A549 (cell line): ENCODE measurements around the gene UTP15. TPM values are rescaled to one million over a fixed set of nuclear protein-coding genes. Genes with fewer than 3 reads are reported as not detected.

Experiments used
- ATAC-seq, 2 experiments: fragments of 200-7000 bp in 1 of 2; fragments of >200 bp in 1 of 2; cut with Nextera tagmentation in 1 of 2; cut with Tn5 transposase in 1 of 2; 3 replicates each; pipeline versions ENCODE4 v1.8.0 to v1.9.1; 2018 to 2020; ENCODE audit warnings: mild to moderate bottlenecking in 1 of 2, moderate library complexity in 1 of 2
- CTCF ChIA-PET: fragments of 300-600 bp; sonication (Branson Sonifier 250); formaldehyde crosslinking; extraction: SDS; loops from one replicate; lab custom pipeline; 2021; ENCODE audit warnings: antibody characterized with exemption, inconsistent platforms; lab: Yijun Ruan, JAX
- POLR2A ChIA-PET: fragments of 350-600 bp; formaldehyde crosslinking; extraction: SDS; loops from one replicate; lab custom pipeline; 2021; ENCODE audit warnings: antibody characterized with exemption, inconsistent platforms; lab: Yijun Ruan, JAX
- DNase-seq, 2 experiments: peaks; one replicate each; pipeline versions ENCODE4 v3.0.0 to v3.0.0-alpha.2; 2011 to 2016; ENCODE audit warnings: low read depth in 1 of 2, low spot score in 1 of 2
- FAIRE-seq: peaks from 2 replicates; lab custom pipeline; 2011; peaks lifted over from hg19 to GRCh38; lab: Jason Lieb, UNC
- H3K27ac ChIP-seq, 2 experiments: fragments of >200 bp; sonication (Bioruptor Twin); formaldehyde crosslinking; 3 replicates each; pipeline ENCODE4 v1.5.1; 2016 to 2017
- H3K4me1 ChIP-seq: fragments of >200 bp; sonication (Bioruptor Twin); formaldehyde crosslinking; 3 replicates; pipeline ENCODE4 v1.6.1; 2016
- H3K4me2 ChIP-seq: fragments of >200 bp; sonication (Bioruptor Twin); formaldehyde crosslinking; 3 replicates; pipeline ENCODE4 v1.6.1; 2016
- H3K4me3 ChIP-seq: fragments of >200 bp; sonication (Bioruptor Twin); formaldehyde crosslinking; 3 replicates; pipeline ENCODE4 v1.5.1; 2016
- H3K9me3 ChIP-seq: fragments of >200 bp; sonication (Bioruptor Twin); formaldehyde crosslinking; 3 replicates; pipeline ENCODE4 v1.6.1; 2016
- CBX8 ChIP-seq: fragments of 200-600 bp; sonication (generic); IDR thresholded peaks from 2 replicates; pipeline ENCODE4 v1.6.1; 2016
- CHD2 ChIP-seq: fragments of 150-350 bp; IDR thresholded peaks from 2 replicates; pipeline ENCODE4 v1.6.1; 2014; ENCODE audit warnings: low read length; ENCODE audit not compliant: partially characterized antibody
- EP300 ChIP-seq, 2 experiments: fragments of >200 bp; sonication (Bioruptor Twin); formaldehyde crosslinking; IDR thresholded peaks; 2 replicates in 1 of 2; 3 replicates in 1 of 2; pipeline ENCODE4 v1.6.1; 2016 to 2017
- ESRRA ChIP-seq: fragments of 150-350 bp; IDR thresholded peaks from 2 replicates; pipeline ENCODE4 v1.6.1; 2014; ENCODE audit warnings: mild to moderate bottlenecking, low read length, borderline replicate concordance
- FOXS1 ChIP-seq: fragments of 250-450 bp; sonication (Bioruptor Pico); IDR thresholded peaks from 2 replicates; pipeline ENCODE4 v1.5.0; 2020; ENCODE audit warnings: mild to moderate bottlenecking, moderate library complexity
- GATA3 ChIP-seq: IDR thresholded peaks from 2 replicates; pipeline ENCODE4 v1.6.1; 2012; ENCODE audit warnings: borderline replicate concordance
- HEYL ChIP-seq: fragments of 250-450 bp; sonication (Bioruptor Pico); IDR thresholded peaks from 2 replicates; pipeline ENCODE4 v1.8.0; 2021; ENCODE audit warnings: mild to moderate bottlenecking, moderate library complexity
- HOXB13 ChIP-seq: fragments of 250-450 bp; sonication (Bioruptor Pico); IDR thresholded peaks from 2 replicates; pipeline ENCODE4 v1.5.0; 2020; ENCODE audit warnings: low read depth, mild to moderate bottlenecking, moderate library complexity
- HOXB5 ChIP-seq: fragments of 250-450 bp; sonication (Bioruptor Pico); IDR thresholded peaks from 2 replicates; pipeline ENCODE4 v1.5.0; 2020; ENCODE audit warnings: mild to moderate bottlenecking, moderate library complexity
- JUNB ChIP-seq: fragments of >200 bp; sonication (Bioruptor Twin); formaldehyde crosslinking; IDR thresholded peaks from 2 replicates; pipeline ENCODE4 v1.6.1; 2016
- KDM5A ChIP-seq: fragments of 200-600 bp; sonication (generic); IDR thresholded peaks from 2 replicates; pipeline ENCODE4 v1.6.1; 2016; ENCODE audit warnings: antibody characterized with exemption, mild to moderate bottlenecking
- MAFK ChIP-seq: fragments of 450-650 bp; IDR thresholded peaks from 2 replicates; pipeline ENCODE4 v1.6.1; 2014; ENCODE audit not compliant: partially characterized antibody
- NPAS2 ChIP-seq: fragments of 250-450 bp; sonication (Bioruptor Pico); IDR thresholded peaks from 2 replicates; pipeline ENCODE4 v1.8.0; 2022; ENCODE audit warnings: mild to moderate bottlenecking, moderate library complexity, borderline replicate concordance
- NR3C1 ChIP-seq: fragments of >200 bp; sonication (Bioruptor Twin); formaldehyde crosslinking; IDR thresholded peaks from 3 replicates; pipeline ENCODE4 v1.6.1; 2017
- PHF8 ChIP-seq: fragments of 200-600 bp; sonication (generic); IDR thresholded peaks from 2 replicates; pipeline ENCODE4 v1.6.1; 2016; ENCODE audit warnings: low read depth, mild to moderate bottlenecking, antibody characterized with exemption, moderate library complexity, borderline replicate concordance
- POLR2AphosphoS2 ChIP-seq: conservative IDR thresholded peaks from 2 replicates; pipeline ENCODE4 v1.6.1; 2012; ENCODE audit warnings: low read length, improper control_type of control experiment, inconsistent platforms
- RAD21 ChIP-seq, 2 experiments: fragments of >200 bp in 1 of 2; sonication (Bioruptor Twin) in 1 of 2; formaldehyde crosslinking in 1 of 2; IDR thresholded peaks in 1 of 2; conservative IDR thresholded peaks in 1 of 2; 2 replicates in 1 of 2; 3 replicates in 1 of 2; pipeline ENCODE4 v1.6.1; 2012 to 2018; ENCODE audit warnings: inconsistent platforms in 1 of 2
- RFX5 ChIP-seq: fragments of 450-650 bp; IDR thresholded peaks from 2 replicates; pipeline ENCODE4 v1.7.1; 2014; ENCODE audit warnings: antibody characterized with exemption, mild to moderate bottlenecking, moderate library complexity
- ZC3H11A ChIP-seq: fragments of 450-650 bp; IDR thresholded peaks from 2 replicates; pipeline ENCODE4 v1.6.1; 2014; ENCODE audit warnings: antibody characterized with exemption, mild to moderate bottlenecking
- WGBS: methylation state at CpG from one replicate; pipeline ENCODE4 v1.1.6; 2017; ENCODE audit errors: missing lambda C conversion rate; 5-methylcytosine and 5-hydroxymethylcytosine counted together
- polyA plus RNA-seq, 4 experiments: library from polyadenylated mRNA; depleted of rRNA in 3 of 4; stranded (reverse); fragments of >200 nt; fragmentation: RNase III in 1 of 4; extraction: RNeasy Plus Mini Kit Qiagen cat#74134 plus additional on column Dnase treatment in 1 of 4; gene quantifications; 2 replicates in 3 of 4; 3 replicates in 1 of 4; pipeline ENCODE4 v1.2.3, GENCODE V29; 2011 to 2017
- TF ChIP-seq, protein P1 (sequence below): fragments of 250-450 bp; sonication (Bioruptor Pico); IDR thresholded peaks from 2 replicates; pipeline ENCODE4 v1.5.0; 2020; ENCODE audit warnings: low read depth, mild to moderate bottlenecking, moderate library complexity
- TF ChIP-seq, protein P2 (sequence below): fragments of >200 bp; sonication (Bioruptor Twin); formaldehyde crosslinking; IDR thresholded peaks from 3 replicates; pipeline ENCODE4 v1.6.1; 2016
- TF ChIP-seq, protein P3 (sequence below): fragments of 200-600 bp; sonication (generic); IDR thresholded peaks from 2 replicates; pipeline ENCODE4 v1.6.1; 2016; ENCODE audit warnings: antibody characterized with exemption, mild to moderate bottlenecking, moderate library complexity
- TF ChIP-seq, protein P4 (sequence below): fragments of 250-450 bp; sonication (Bioruptor Pico); IDR thresholded peaks from 2 replicates; pipeline ENCODE4 v1.5.0; 2021; ENCODE audit warnings: mild to moderate bottlenecking, moderate library complexity, borderline replicate concordance
- TF ChIP-seq, protein P5 (sequence below): IDR thresholded peaks from 2 replicates; pipeline ENCODE4 v1.6.1; 2012
- TF ChIP-seq, protein P6 (sequence below): fragments of >200 bp; sonication (Bioruptor Twin); formaldehyde crosslinking; IDR thresholded peaks from 2 replicates; pipeline ENCODE4 v1.6.1; 2016

UTP15 gene
- polyA plus RNA-seq, 2 of the 4 experiments (the other 2 are of a cell fraction), result 21.6 to 44.0 TPM

DNA sequence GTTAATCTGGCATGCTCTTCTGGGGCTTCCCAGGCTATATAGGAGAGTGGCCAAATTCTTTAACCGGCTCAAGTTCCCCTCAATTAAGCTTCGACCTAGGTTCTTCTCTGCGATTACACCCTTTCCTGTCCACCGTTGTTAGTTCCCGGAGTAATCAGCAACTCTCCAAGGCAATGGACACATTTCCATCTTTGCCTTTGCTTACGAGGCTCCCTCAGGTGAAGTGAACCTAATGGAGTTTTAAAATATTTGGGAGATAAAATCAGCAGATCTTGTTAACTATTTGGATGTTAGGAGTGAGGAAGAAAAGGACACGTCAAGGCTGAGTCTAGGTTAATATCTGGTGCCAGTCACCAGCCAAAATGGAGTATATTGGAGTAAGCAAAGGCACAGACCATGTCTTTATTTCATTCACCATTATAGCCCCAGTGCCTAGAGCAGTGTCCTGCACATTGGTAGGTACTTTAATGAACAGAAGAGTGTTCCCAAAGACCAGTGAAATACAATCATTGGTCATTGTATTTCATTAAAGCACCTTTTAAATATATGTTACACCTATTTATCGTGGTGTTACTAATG, 515 bp downstream of the UTP15 start:
- WGBS, result 2% methylated on average over 8 of the region's 8 CpGs
- Histone ChIP-seq H3K4me1 (peaks cover 18% of the 10 kb centered on the region; the same call in 2 of the 3 replicates), H3K4me3 (peak overlapping the region; percentile 91), H3K9me3 (no peaks in the 10 kb centered on the region), H3K4me2 (peak overlapping the region; percentile 95), H3K27ac (peak overlapping the region; percentile 79 to 89)
- CTCF ChIA-PET, result interaction anchor here (1.2 to 1.4 kb wide), 4 partner anchors 26 to 297 kb away, joined by 3 to 4 read pairs (median 3); no protein-coding TSS in a partner anchor
- POLR2A ChIA-PET, result interaction anchor here (1.1 to 2.0 kb wide), 2 partner anchors 22 to 247 kb away, joined by 3 to 4 read pairs; no protein-coding TSS in a partner anchor
- TF ChIP-seq, protein P1, sequence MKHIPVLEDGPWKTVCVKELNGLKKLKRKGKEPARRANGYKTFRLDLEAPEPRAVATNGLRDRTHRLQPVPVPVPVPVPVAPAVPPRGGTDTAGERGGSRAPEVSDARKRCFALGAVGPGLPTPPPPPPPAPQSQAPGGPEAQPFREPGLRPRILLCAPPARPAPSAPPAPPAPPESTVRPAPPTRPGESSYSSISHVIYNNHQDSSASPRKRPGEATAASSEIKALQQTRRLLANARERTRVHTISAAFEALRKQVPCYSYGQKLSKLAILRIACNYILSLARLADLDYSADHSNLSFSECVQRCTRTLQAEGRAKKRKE (CRISPR knock-in tag), result no peak
- TF ChIP-seq KDM5A (peak; percentile 76), HOXB13 (no peak), MAFK (no peak), PHF8 (no peak), GATA3 (no peak), POLR2AphosphoS2 (no peak)
- TF ChIP-seq, protein P2, sequence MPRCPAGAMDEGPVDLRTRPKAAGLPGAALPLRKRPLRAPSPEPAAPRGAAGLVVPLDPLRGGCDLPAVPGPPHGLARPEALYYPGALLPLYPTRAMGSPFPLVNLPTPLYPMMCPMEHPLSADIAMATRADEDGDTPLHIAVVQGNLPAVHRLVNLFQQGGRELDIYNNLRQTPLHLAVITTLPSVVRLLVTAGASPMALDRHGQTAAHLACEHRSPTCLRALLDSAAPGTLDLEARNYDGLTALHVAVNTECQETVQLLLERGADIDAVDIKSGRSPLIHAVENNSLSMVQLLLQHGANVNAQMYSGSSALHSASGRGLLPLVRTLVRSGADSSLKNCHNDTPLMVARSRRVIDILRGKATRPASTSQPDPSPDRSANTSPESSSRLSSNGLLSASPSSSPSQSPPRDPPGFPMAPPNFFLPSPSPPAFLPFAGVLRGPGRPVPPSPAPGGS, result peak; percentile 12; the same call in 1 of the 3 replicates
- TF ChIP-seq, protein P3, sequence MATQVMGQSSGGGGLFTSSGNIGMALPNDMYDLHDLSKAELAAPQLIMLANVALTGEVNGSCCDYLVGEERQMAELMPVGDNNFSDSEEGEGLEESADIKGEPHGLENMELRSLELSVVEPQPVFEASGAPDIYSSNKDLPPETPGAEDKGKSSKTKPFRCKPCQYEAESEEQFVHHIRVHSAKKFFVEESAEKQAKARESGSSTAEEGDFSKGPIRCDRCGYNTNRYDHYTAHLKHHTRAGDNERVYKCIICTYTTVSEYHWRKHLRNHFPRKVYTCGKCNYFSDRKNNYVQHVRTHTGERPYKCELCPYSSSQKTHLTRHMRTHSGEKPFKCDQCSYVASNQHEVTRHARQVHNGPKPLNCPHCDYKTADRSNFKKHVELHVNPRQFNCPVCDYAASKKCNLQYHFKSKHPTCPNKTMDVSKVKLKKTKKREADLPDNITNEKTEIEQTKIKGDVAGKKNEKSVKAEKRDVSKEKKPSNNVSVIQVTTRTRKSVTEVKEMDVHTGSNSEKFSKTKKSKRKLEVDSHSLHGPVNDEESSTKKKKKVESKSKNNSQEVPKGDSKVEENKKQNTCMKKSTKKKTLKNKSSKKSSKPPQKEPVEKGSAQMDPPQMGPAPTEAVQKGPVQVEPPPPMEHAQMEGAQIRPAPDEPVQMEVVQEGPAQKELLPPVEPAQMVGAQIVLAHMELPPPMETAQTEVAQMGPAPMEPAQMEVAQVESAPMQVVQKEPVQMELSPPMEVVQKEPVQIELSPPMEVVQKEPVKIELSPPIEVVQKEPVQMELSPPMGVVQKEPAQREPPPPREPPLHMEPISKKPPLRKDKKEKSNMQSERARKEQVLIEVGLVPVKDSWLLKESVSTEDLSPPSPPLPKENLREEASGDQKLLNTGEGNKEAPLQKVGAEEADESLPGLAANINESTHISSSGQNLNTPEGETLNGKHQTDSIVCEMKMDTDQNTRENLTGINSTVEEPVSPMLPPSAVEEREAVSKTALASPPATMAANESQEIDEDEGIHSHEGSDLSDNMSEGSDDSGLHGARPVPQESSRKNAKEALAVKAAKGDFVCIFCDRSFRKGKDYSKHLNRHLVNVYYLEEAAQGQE, result no peak
- ATAC-seq (peak in 1 of 2 experiments; percentile 24; a peak in 3 of 6 replicates), DNase-seq (no peak), FAIRE-seq (no peak)

DNA sequence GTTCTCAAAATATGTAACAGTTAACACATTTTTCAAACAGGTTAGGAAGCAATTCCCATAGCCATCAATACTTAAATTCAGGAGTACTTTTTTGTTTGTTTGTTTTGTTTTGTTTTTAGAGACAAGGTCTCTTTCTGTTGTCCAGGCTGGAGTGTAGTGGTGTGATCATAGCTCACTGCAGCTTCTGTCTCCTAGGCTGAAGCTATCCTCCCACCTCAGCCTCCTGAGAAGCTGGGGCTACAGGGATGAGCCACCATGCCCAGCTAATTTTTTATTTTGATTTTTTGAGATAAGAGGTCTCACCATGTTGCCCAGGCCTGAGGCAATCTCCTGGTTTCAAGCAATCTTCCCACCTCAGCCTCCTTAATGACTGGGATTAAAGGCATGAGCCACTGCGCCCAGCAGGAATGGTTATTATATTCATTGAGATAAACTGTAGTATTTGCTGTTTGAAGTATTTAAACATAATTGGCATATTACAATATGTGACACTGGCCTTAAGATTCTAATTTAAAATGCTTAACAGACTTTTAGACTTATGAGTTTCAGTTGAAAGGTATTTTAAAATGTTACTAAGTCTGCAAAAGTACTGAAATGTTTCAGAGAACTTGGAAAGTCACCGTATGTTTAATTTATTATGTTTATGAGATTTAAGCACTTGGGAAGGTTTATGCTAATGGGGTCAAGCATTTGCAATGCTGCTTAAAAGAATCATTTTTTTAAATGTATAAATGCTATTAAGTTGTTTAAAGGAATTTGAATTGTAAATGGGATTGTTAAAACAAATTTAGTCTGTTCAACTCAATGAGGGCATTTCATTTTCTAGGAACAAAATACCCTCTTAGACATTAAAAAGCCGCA, 17.0 kb downstream of the UTP15 start:
- no peaks in the 10 kb centered on the region for H3K4me1 ChIP-seq
- POLR2A ChIA-PET, result no interaction called here
- 63% methylated on average over 3 of the region's 3 CpGs for WGBS
- H3K4me2 ChIP-seq, result no peak overlapping the region
- no peak for FAIRE-seq
- CTCF ChIA-PET, result interaction anchor here (0.7 to 2.5 kb wide), 3 partner anchors 8 to 211 kb away, joined by 3 to 13 read pairs (median 9); no protein-coding TSS in a partner anchor
- no peak for DNase-seq
- H3K9me3 ChIP-seq, result no peaks in the 10 kb centered on the region
- no peak overlapping the region for H3K27ac ChIP-seq
- ATAC-seq, result no peak
- TF ChIP-seq, protein P4, sequence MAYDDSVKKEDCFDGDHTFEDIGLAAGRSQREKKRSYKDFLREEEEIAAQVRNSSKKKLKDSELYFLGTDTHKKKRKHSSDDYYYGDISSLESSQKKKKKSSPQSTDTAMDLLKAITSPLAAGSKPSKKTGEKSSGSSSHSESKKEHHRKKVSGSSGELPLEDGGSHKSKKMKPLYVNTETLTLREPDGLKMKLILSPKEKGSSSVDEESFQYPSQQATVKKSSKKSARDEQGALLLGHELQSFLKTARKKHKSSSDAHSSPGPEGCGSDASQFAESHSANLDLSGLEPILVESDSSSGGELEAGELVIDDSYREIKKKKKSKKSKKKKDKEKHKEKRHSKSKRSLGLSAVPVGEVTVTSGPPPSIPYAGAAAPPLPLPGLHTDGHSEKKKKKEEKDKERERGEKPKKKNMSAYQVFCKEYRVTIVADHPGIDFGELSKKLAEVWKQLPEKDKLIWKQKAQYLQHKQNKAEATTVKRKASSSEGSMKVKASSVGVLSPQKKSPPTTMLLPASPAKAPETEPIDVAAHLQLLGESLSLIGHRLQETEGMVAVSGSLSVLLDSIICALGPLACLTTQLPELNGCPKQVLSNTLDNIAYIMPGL (CRISPR knock-in tag), result no peak
- TF ChIP-seq HOXB5 (CRISPR knock-in tag), result no peak
- no peak for TF ChIP-seq CBX8
- TF ChIP-seq ZC3H11A, result no peak
- no peak for TF ChIP-seq RFX5
- TF ChIP-seq NPAS2 (CRISPR knock-in tag), result no peak
- TF ChIP-seq, protein P5, sequence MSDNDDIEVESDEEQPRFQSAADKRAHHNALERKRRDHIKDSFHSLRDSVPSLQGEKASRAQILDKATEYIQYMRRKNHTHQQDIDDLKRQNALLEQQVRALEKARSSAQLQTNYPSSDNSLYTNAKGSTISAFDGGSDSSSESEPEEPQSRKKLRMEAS, result no peak
- TF ChIP-seq, protein P6, sequence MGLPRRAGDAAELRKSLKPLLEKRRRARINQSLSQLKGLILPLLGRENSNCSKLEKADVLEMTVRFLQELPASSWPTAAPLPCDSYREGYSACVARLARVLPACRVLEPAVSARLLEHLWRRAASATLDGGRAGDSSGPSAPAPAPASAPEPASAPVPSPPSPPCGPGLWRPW, result no peak
- TF ChIP-seq ESRRA, result no peak
- no peak for TF ChIP-seq EP300 (IDR thresholded peaks at IDR 0.05)
- no peak for TF ChIP-seq POLR2AphosphoS2
- TF ChIP-seq NR3C1, result no peak
- TF ChIP-seq RAD21 (conservative IDR thresholded peaks at IDR 0.05 in 1 of 2, IDR thresholded peaks at IDR 0.05 in 1 of 2), result no peak
- TF ChIP-seq FOXS1 (CRISPR knock-in tag), result no peak
- no peak for TF ChIP-seq HEYL (CRISPR knock-in tag)
- no peak for TF ChIP-seq CHD2
- no peak for TF ChIP-seq JUNB
- H3K4me3 ChIP-seq, result no peak overlapping the region
